Left lung (tissue), 10 donors: Measurements from ENCODE around the gene CIB1. TPM values are rescaled to one million over a fixed set of nuclear protein-coding genes. Genes with fewer than 3 reads are reported as not detected.

Source experiments
- ATAC-seq: fragments of 200-7000 bp; cut with Tn5 transposase; one replicate; pipeline ENCODE4 v1.9.1; 2020; ENCODE audit warnings: moderate library complexity
- DNase-seq, 4 donors: peaks; one replicate each; pipeline ENCODE4 v3.0.0-alpha.2; 2013 to 2020
- H3K27ac ChIP-seq, 2 donors: fragments of 200-600 bp; sonication (generic) in 1 of 2; one replicate each; pipeline versions ENCODE4 v1.5.0 to v1.8.0; 2020 to 2021
- H3K27me3 ChIP-seq, 2 donors: fragments of 200-600 bp; sonication (generic) in 1 of 2; one replicate each; pipeline versions ENCODE4 v1.5.0 to v1.8.0; 2020 to 2021
- H3K36me3 ChIP-seq, 2 donors: fragments of 200-600 bp; sonication (generic) in 1 of 2; one replicate each; pipeline versions ENCODE4 v1.5.0 to v1.8.0; 2020 to 2021
- H3K4me1 ChIP-seq, 2 donors: fragments of 200-600 bp; one replicate each; pipeline ENCODE4 v1.8.0; 2021
- H3K4me3 ChIP-seq, 2 donors: fragments of 200-600 bp; sonication (generic) in 1 of 2; one replicate each; pipeline versions ENCODE4 v1.5.0 to v1.8.0; 2020 to 2021; ENCODE audit warnings: mild to moderate bottlenecking in 1 of 2
- H3K9me3 ChIP-seq, 2 donors: fragments of 200-600 bp; sonication (generic) in 1 of 2; one replicate each; pipeline versions ENCODE4 v1.5.0 to v1.8.0; 2020 to 2021
- intact Hi-C, 2 donors: fragments of 100-400 bp; cut with DNase I; formaldehyde crosslinking; loops; one replicate each; pipeline versions ENCODE4 v1.11.2 to v1.14.2; 2022
- polyA plus RNA-seq, 6 donors: library from polyadenylated mRNA; unstranded; fragments of 120-200 nt; gene quantifications; one replicate each; pipeline ENCODE4 v1.2.1, GENCODE V29; 2013; ENCODE audit not compliant: insufficient read length in 6 of 6
- total RNA-seq, 2 donors: library from RNA; stranded (reverse); fragmentation: NEBNext Ultra II Directional; extraction: Animal tissue kit (Norgen Biotek cat#: 25700); gene quantifications; one replicate each; pipeline ENCODE4 v1.2.1, GENCODE V29; 2021
- TF ChIP-seq, protein P1 (sequence below), 2 donors: fragments of 200-600 bp; sonication (generic) in 1 of 2; IDR thresholded peaks; one replicate each; pipeline versions ENCODE4 v1.5.0 to v1.8.0; 2021; ENCODE audit warnings: antibody characterized with exemption in 2 of 2
- donor health status: DM: no; HTN: yes; CAD: no.
- donor health status: DM: no; HTN: no; CAD: no.

CIB1 gene
- total and polyA plus RNA-seq, 8 donors, result 43.4 to 84.6 (median 53.5) TPM

DNA sequence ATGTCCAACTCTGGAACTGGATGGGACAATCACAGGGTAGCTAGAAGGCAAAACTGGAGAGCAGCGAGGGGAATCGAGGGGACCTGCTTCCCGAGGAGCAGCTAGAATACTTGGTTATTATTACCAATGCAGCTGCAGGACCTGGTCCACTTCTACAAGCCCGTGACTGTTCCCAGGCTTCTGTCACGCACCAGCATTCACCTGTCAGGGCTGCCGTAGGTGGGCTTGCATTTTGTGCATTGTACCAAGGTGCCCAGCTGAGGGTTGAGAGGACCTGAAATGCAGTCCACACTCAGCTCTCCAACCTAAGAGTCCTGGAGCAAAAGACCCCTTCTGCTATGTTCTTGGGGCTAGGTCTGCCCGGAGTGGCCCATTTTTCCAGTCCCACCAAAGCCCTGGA lies 30.3 kb downstream of the CIB1 start:
- H3K4me1 ChIP-seq, result peaks cover 14 to 64% of the 10 kb centered on the region in 2 donors
- peaks cover 0 to 38% of the 10 kb centered on the region in 2 donors for H3K36me3 ChIP-seq
- DNase-seq (peak in 1 of 4 donors; percentile 10), ATAC-seq (no peak)
- H3K27ac ChIP-seq, result no peak overlapping the region
- H3K27me3 ChIP-seq, result no peaks in the 10 kb centered on the region
- intact Hi-C loops, result no loop called here
- no peaks in the 10 kb centered on the region for H3K9me3 ChIP-seq
- TF ChIP-seq, protein P1, sequence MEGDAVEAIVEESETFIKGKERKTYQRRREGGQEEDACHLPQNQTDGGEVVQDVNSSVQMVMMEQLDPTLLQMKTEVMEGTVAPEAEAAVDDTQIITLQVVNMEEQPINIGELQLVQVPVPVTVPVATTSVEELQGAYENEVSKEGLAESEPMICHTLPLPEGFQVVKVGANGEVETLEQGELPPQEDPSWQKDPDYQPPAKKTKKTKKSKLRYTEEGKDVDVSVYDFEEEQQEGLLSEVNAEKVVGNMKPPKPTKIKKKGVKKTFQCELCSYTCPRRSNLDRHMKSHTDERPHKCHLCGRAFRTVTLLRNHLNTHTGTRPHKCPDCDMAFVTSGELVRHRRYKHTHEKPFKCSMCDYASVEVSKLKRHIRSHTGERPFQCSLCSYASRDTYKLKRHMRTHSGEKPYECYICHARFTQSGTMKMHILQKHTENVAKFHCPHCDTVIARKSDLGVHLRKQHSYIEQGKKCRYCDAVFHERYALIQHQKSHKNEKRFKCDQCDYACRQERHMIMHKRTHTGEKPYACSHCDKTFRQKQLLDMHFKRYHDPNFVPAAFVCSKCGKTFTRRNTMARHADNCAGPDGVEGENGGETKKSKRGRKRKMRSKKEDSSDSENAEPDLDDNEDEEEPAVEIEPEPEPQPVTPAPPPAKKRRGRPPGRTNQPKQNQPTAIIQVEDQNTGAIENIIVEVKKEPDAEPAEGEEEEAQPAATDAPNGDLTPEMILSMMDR (IDR thresholded peaks at IDR 0.05), result no peak
- H3K4me3 ChIP-seq, result no peak overlapping the region

DNA sequence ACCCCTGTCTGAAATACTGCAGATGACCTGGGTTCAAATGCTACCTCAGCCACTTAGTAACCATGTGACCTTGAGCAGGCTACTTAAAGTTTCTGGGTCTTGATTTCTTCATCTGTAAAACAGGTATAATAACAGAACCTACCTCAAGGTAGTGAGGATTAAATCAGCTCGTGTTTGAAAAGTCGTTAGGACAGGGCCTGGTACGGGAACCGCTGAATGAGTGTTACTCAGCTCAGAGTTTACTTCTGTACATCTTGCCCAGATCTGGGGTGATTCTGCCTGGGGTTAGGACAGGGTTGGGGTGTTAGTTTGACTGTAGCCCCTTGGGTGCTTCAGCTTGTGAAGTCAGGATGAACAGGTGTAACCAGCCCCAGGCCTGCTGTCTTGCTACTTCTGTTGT lies 30.8 kb downstream of the CIB1 start:
- no peak overlapping the region for H3K4me3 ChIP-seq
- H3K36me3 ChIP-seq, result peaks cover 0 to 38% of the 10 kb centered on the region in 2 donors
- no peaks in the 10 kb centered on the region for H3K9me3 ChIP-seq
- peaks cover 14 to 64% of the 10 kb centered on the region in 2 donors for H3K4me1 ChIP-seq
- DNase-seq (no peak), ATAC-seq (no peak)
- H3K27ac ChIP-seq, result no peak overlapping the region
- TF ChIP-seq, protein P1 (IDR thresholded peaks at IDR 0.05), result no peak
- H3K27me3 ChIP-seq, result no peaks in the 10 kb centered on the region
- intact Hi-C loops, result no loop called here

DNA sequence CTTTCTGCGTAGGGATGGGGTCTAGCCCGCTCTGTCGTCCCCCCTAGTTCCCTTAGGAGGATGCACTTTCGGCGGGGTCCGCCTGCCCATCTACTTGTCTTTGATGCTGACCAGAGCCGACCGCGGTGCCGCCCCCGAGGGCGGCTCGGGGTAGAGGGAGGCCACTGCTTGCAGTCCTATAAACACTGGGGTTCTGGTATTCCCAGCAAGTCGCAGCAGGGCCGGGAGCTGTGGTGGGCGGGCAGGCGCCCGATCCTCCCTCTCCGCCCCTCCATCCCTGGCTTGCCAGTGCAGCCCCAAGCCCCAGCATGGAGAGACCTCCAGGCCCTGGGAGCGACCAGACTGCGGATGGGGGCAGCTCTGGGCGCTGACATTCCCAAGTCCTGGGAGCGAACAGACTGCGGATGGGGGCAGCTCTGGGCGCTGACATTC lies 31.8 kb downstream of the CIB1 start:
- peaks cover 14 to 64% of the 10 kb centered on the region in 2 donors for H3K4me1 ChIP-seq
- intact Hi-C loops, result no loop called here
- no peaks in the 10 kb centered on the region for H3K9me3 ChIP-seq
- TF ChIP-seq, protein P1 (IDR thresholded peaks at IDR 0.05), result no peak
- H3K4me3 ChIP-seq, result peak overlapping the region; percentile 72 to 94
- DNase-seq (peak in 1 of 4 donors; percentile 71), ATAC-seq (peak; percentile 33)
- H3K27ac ChIP-seq, result no peak overlapping the region
- H3K27me3 ChIP-seq, result no peaks in the 10 kb centered on the region
- peaks cover 0 to 28% of the 10 kb centered on the region in 2 donors for H3K36me3 ChIP-seq

DNA sequence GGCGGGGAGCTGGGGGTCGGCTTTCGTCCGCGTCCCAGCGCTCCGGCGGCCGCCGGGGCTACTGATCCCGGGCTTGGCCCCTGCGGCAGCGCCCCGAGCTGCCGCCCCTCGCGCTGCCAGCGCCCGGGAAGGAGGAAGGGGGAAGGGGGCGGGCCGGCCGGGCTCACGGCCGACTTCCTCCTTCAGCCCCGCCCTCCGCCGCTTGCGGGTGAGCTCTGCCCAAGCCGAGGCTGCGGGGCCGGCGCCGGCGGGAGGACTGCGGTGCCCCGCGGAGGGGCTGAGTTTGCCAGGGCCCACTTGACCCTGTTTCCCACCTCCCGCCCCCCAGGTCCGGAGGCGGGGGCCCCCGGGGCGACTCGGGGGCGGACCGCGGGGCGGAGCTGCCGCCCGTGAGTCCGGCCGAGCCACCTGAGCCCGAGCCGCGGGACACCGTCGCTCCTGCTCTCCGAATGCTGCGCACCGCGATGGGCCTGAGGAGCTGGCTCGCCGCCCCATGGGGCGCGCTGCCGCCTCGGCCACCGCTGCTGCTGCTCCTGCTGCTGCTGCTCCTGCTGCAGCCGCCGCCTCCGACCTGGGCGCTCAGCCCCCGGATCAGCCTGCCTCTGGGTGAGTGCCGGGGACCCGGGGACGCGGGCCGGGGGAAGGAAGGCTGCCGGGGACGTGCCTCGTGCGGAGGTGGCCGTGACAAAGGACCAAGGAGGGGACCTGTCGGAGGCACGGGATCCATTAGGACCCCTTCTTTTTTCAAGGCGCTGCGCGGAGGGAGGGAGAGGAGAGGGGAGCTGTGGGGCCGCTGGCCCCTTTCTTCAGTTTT lies 32.4 kb downstream of the CIB1 start, which contains the start of gene SEMA4B:
TSS of gene SEMA4B (plus strand) at position 201 of the 814 bp plus-strand sequence. CDS start at position 450, 249 bp downstream.
- Histone ChIP-seq H3K4me1 (peaks cover 14 to 64% of the 10 kb centered on the region in 2 donors), H3K9me3 (no peaks in the 10 kb centered on the region), H3K4me3 (peak within 1 kb of the TSS; percentile 72 to 94), H3K27ac (peak within 1 kb of the TSS; percentile 74), H3K36me3 (peaks cover 0 to 22% of the 10 kb centered on the region in 2 donors), H3K27me3 (no peaks in the 10 kb centered on the region)
- DNase-seq (peak in 3 of 4 donors; percentile 82 to 98 (median 84)), ATAC-seq (peak; percentile 93)
- TF ChIP-seq, protein P1 (IDR thresholded peaks at IDR 0.05), result no peak
- intact Hi-C loops, result no loop called here

DNA sequence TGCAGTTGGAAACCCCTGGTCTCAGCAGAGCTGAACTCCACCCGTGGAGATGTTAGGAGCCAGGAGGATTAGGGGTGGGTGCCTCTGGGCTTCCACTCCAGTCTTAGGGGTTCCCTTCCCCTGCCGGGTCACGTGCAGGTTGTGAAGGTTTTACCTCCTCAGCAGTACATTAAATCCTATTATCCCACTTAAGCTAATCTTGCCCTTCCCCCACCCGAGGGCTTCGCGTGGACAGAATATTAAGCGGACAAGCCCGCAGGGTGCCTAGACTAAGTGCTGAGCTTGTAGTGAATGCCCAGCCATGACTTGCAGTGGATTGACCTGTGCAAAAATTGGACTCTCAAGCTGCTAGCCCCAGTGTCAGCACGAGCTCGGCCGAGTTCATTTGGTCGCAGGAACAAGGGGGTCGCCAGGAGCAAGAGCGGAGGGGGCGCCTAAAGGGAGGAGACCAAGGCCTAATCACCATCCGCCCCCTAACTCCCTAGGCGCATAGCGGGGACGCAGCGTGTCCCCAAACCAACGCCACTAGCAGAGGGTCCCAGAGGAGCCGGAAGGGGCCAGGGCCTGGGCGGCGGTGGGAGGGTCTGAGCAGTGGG lies 33.1 kb downstream of the CIB1 start:
- no peaks in the 10 kb centered on the region for H3K27me3 ChIP-seq
- peak overlapping the region; percentile 74 for H3K27ac ChIP-seq
- intact Hi-C loops, result no loop called here
- DNase-seq (no peak), ATAC-seq (peak; percentile 4)
- TF ChIP-seq, protein P1 (IDR thresholded peaks at IDR 0.05), result no peak
- peak overlapping the region; percentile 72 to 94 for H3K4me3 ChIP-seq
- H3K9me3 ChIP-seq, result no peaks in the 10 kb centered on the region
- H3K36me3 ChIP-seq, result peaks cover 0 to 18% of the 10 kb centered on the region in 2 donors
- H3K4me1 ChIP-seq, result peaks cover 14 to 57% of the 10 kb centered on the region in 2 donors
